ENCODE data around the gene GAPT.

- TF ChIP-seq CTCF (IDR thresholded peaks at IDR 0.05) (no peak), POLR2AphosphoS5 (IDR thresholded peaks at IDR 0.05) (no peak)
These were observed 39.8 kb downstream of the GAPT start for GRCh38 chr5:58530942-58531490.
